OCI-LY7 (cell line): ENCODE measurements around the gene ADAMTS2. TPM values are rescaled to one million over a fixed set of nuclear protein-coding genes. Genes with fewer than 3 reads are reported as not detected.

Experiments
- BruUV-seq: library from RNA; stranded (reverse); fragments of 400-500 nt; replicated peaks from 2 replicates; lab custom pipeline; 2021; lab: Mats Ljungman, UMichigan
- CTCF ChIA-PET: fragments of 300-600 bp; sonication (Branson Sonifier 250); formaldehyde crosslinking; loops from one replicate; lab custom pipeline; 2022; ENCODE audit warnings: antibody characterized with exemption; ENCODE audit not compliant: unreplicated experiment; lab: Charles Lee
- POLR2A ChIA-PET: fragments of 300-600 bp; sonication (Branson Sonifier 250); formaldehyde crosslinking; loops from one replicate; lab custom pipeline; 2022; ENCODE audit warnings: antibody characterized with exemption; lab: Charles Lee
- DNase-seq: peaks from one replicate; pipeline ENCODE4 v3.0.0-alpha.2; 2015; ENCODE audit warnings: low spot score
- H2AFZ ChIP-seq: fragments of 200-600 bp; sonication (generic), shearing (Covaris generic); 2 replicates; pipeline ENCODE4 v1.6.1; 2014; ENCODE audit warnings: mild to moderate bottlenecking, antibody characterized with exemption, low read length, moderate library complexity
- H3K27ac ChIP-seq: fragments of 200-600 bp; sonication (generic); 2 replicates; pipeline ENCODE4 v1.5.1; 2014; ENCODE audit warnings: mixed run types, low read depth, mild to moderate bottlenecking, moderate library complexity, low read length, inconsistent platforms; ENCODE audit not compliant: poor library complexity, severe bottlenecking
- H3K36me3 ChIP-seq: fragments of 200-600 bp; sonication (generic); 2 replicates; pipeline ENCODE4 v1.6.1; 2014; ENCODE audit warnings: mild to moderate bottlenecking, antibody characterized with exemption, low read length, moderate library complexity, mixed read lengths; ENCODE audit not compliant: insufficient read depth
- H3K4me1 ChIP-seq: fragments of 200-600 bp; sonication (generic); 2 replicates; pipeline ENCODE4 v1.5.1; 2014; ENCODE audit warnings: mild to moderate bottlenecking, low read length; ENCODE audit not compliant: insufficient read depth, poor library complexity, severe bottlenecking
- H3K4me2 ChIP-seq: fragments of 200-600 bp; sonication (generic); 2 replicates; pipeline ENCODE4 v1.6.1; 2014; ENCODE audit warnings: mild to moderate bottlenecking, low read length
- H3K4me3 ChIP-seq: fragments of 200-600 bp; sonication (generic); 2 replicates; pipeline ENCODE4 v1.5.1; 2014; ENCODE audit warnings: mild to moderate bottlenecking, low read depth, low read length; ENCODE audit not compliant: poor library complexity, severe bottlenecking
- H3K79me2 ChIP-seq: fragments of 200-600 bp; sonication (generic); 2 replicates; pipeline ENCODE4 v1.6.1; 2016; ENCODE audit warnings: low read depth, mild to moderate bottlenecking, low read length, moderate library complexity, mixed read lengths; ENCODE audit not compliant: insufficient read depth
- H3K9me2 ChIP-seq: fragments of 200-600 bp; sonication (generic); 2 replicates; pipeline ENCODE4 v1.6.1; 2016; ENCODE audit warnings: mild to moderate bottlenecking, low read length, mixed read lengths; ENCODE audit not compliant: insufficient read depth
- H3K9me3 ChIP-seq: fragments of 200-600 bp; sonication (generic); 2 replicates; pipeline ENCODE4 v1.6.1; 2014; ENCODE audit warnings: mild to moderate bottlenecking, mixed run types, low read length, mixed read lengths
- H4K20me1 ChIP-seq: fragments of 200-600 bp; sonication (generic); 2 replicates; pipeline ENCODE4 v1.6.1; 2014; ENCODE audit warnings: mild to moderate bottlenecking, antibody characterized with exemption, low read length, moderate library complexity, mixed read lengths; ENCODE audit not compliant: insufficient read depth
- EZH2phosphoT487 ChIP-seq: fragments of 200-600 bp; sonication (generic); IDR thresholded peaks from 2 replicates; pipeline ENCODE4 v1.6.1; 2018; ENCODE audit warnings: low read depth, borderline replicate concordance, mild to moderate bottlenecking, mixed run types, antibody characterized with exemption, low read length, moderate library complexity, mixed read lengths
- intact Hi-C: fragments of 100-400 bp; cut with micrococcal nuclease; formaldehyde crosslinking; loops from one replicate; pipeline ENCODE4 v1.10.0; 2022; ENCODE audit not compliant: unreplicated experiment
- total RNA-seq, 2 experiments: library from RNA; depleted of rRNA in 1 of 2; stranded (reverse); fragments of >200 nt in 1 of 2; shearing (Covaris generic) in 1 of 2; gene quantifications; 2 replicates each; pipeline ENCODE4 v1.2.3, GENCODE V29; 2014 to 2022
- TF ChIP-seq, protein P1 (sequence below): fragments of 200-600 bp; sonication (generic); conservative IDR thresholded peaks from 2 replicates; pipeline ENCODE4 v1.5.1; 2014; ENCODE audit warnings: mild to moderate bottlenecking, antibody characterized with exemption, low read length, moderate library complexity, mixed read lengths

The ADAMTS2 gene
- total RNA-seq, 2 experiments from 2014 or later: not detected

DNA sequence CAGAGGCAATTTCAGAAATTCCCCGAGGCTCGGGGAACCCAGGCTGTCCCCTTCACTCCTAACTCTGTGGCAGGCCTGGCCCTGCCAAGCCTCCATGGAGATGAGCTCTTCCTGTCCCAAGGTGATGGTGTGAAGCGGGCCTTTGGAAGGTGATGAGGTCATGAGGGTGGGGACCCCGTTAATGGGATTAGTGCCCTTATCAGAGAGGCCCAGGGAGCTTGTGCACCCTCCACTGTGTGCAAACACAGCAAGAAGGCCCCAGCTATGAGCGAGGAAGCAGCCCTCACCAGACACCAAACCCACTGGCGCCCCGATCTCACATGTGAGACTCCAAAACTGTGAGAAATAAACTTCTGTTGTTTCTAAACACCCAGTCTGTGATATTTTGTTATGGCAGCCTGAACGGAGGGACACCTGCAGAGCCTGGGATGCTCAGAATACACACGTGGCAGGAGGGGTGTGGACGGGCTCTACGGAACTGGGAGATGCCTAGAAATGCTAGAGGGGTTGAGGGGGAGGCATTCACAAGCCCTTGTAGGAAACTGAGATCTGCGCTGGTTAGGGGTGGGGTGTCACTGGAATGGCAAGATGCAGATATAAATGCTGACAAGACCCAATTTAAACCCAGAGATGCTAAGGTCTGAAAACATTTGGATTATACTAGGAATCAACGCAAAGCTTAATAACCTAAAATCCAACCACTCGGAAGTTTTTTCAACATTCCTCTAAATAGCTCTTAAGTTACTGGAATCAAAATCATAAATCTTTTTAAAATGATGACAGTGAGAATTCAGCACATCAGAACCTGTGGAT, 46.9 kb downstream of the ADAMTS2 start:
- Histone ChIP-seq H3K4me1 (no peaks in the 10 kb centered on the region), H3K27ac (no peak overlapping the region), H2AFZ (no peak overlapping the region), H3K9me2 (no peaks in the 10 kb centered on the region), H4K20me1 (no peaks in the 10 kb centered on the region), H3K79me2 (no peaks in the 10 kb centered on the region), H3K36me3 (no peaks in the 10 kb centered on the region), H3K4me3 (no peak overlapping the region), H3K4me2 (no peak overlapping the region), H3K9me3 (no peaks in the 10 kb centered on the region)
- CTCF ChIA-PET: no interaction called here
- POLR2A ChIA-PET: no interaction called here
- BruUV-seq: no TSS peak
- DNase-seq: no peak
- intact Hi-C loops: no loop called here
- TF ChIP-seq, protein P1, sequence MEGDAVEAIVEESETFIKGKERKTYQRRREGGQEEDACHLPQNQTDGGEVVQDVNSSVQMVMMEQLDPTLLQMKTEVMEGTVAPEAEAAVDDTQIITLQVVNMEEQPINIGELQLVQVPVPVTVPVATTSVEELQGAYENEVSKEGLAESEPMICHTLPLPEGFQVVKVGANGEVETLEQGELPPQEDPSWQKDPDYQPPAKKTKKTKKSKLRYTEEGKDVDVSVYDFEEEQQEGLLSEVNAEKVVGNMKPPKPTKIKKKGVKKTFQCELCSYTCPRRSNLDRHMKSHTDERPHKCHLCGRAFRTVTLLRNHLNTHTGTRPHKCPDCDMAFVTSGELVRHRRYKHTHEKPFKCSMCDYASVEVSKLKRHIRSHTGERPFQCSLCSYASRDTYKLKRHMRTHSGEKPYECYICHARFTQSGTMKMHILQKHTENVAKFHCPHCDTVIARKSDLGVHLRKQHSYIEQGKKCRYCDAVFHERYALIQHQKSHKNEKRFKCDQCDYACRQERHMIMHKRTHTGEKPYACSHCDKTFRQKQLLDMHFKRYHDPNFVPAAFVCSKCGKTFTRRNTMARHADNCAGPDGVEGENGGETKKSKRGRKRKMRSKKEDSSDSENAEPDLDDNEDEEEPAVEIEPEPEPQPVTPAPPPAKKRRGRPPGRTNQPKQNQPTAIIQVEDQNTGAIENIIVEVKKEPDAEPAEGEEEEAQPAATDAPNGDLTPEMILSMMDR: no peak
- no peak for TF ChIP-seq EZH2phosphoT487

DNA sequence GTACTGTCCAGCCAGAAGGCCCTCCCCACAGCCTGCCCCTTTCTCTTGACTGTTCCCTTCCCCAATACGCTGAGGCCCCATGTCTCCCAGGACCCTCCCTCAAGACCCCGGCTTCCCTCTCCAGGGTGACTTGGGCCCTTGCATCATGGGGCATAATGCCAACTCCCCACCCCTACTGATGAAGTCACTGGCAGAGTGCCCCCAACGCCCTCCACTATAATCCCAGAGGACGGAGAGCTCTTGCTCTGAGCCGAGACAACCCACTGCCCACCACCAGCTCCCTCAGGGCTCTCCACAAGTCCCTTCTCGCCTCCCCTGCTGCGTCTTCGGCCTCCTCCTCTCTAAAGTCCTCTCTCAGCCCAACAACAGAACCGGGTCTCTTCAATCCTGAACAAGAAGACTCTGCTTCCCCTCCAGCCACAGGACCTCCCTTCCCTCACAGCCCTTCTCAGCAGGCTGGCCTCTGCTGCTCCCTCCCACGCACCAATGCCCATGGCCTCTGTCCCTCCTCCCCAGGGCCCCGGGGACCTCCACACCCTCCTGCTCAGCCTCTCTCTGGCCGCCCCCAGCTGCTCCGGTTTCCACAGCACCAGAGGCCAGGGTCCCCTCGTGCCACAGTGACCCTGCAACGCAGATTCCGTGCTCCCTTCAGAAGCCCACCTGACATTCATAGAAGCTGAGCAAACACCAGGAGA, 47.6 kb downstream of the ADAMTS2 start:
- Histone ChIP-seq H3K36me3 (no peaks in the 10 kb centered on the region), H3K9me3 (no peaks in the 10 kb centered on the region), H3K4me3 (no peak overlapping the region), H3K4me2 (no peak overlapping the region), H3K4me1 (no peaks in the 10 kb centered on the region), H3K79me2 (no peaks in the 10 kb centered on the region), H3K27ac (no peak overlapping the region), H3K9me2 (no peaks in the 10 kb centered on the region), H2AFZ (no peak overlapping the region), H4K20me1 (no peaks in the 10 kb centered on the region)
- BruUV-seq: no TSS peak
- ChIA-PET POLR2A (no interaction called here), CTCF (no interaction called here)
- no peak for DNase-seq
- no peak for TF ChIP-seq EZH2phosphoT487
- TF ChIP-seq, protein P1: no peak
- intact Hi-C loops: no loop called here
